Tibial nerve (tissue), 4 donors: Measurements from ENCODE around the gene OPCML. TPM values are rescaled to one million over a fixed set of nuclear protein-coding genes. Genes with fewer than 3 reads are reported as not detected.

ENCODE experiments used
- DNase-seq, 2 donors: peaks; one replicate each; pipeline ENCODE4 v3.0.0-alpha.2; 2019; ENCODE audit warnings: low spot score in 2 of 2
- H3K27ac ChIP-seq, 4 donors: fragments of 200-600 bp; sonication (generic) in 3 of 4; one replicate each; pipeline ENCODE4 v1.5.1; 2017 to 2019; ENCODE audit warnings: mild to moderate bottlenecking in 1 of 4
- H3K27me3 ChIP-seq, 2 donors: fragments of 200-600 bp; sonication (generic) in 1 of 2; one replicate each; pipeline versions ENCODE4 v1.5.1 to v1.6.0; 2017 to 2019
- H3K36me3 ChIP-seq, 3 donors: fragments of 200-600 bp; sonication (generic); one replicate each; pipeline ENCODE4 v1.5.1; 2018 to 2019
- H3K4me1 ChIP-seq, 4 donors: fragments of 200-600 bp; sonication (generic) in 3 of 4; one replicate each; pipeline ENCODE4 v1.5.1; 2017 to 2019
- H3K4me3 ChIP-seq, 4 donors: fragments of 200-600 bp; sonication (generic) in 3 of 4; one replicate each; pipeline ENCODE4 v1.5.1; 2017 to 2019; ENCODE audit warnings: mild to moderate bottlenecking in 1 of 4, moderate library complexity in 1 of 4
- H3K9me3 ChIP-seq, 4 donors: fragments of 200-600 bp; sonication (generic) in 3 of 4; one replicate each; pipeline ENCODE4 v1.5.1; 2017 to 2019
- CTCF ChIP-seq, 5 experiments: fragments of 200-600 bp in 3 of 5; fragments of 450-650 bp in 2 of 5; sonication (generic) in 3 of 5; IDR thresholded peaks; one replicate each; pipeline ENCODE4 v1.5.1; 2016 to 2019; ENCODE audit warnings: antibody characterized with exemption in 5 of 5, mild to moderate bottlenecking in 3 of 5, moderate library complexity in 2 of 5
- EP300 ChIP-seq, 2 donors: sonication (generic); formaldehyde crosslinking; IDR thresholded peaks; one replicate each; pipeline ENCODE4 v1.6.1; 2017; ENCODE audit warnings: antibody characterized with exemption in 2 of 2, mild to moderate bottlenecking in 1 of 2
- POLR2A ChIP-seq, 2 donors: fragments of 450-650 bp; IDR thresholded peaks; one replicate each; pipeline ENCODE4 v1.6.1; 2017; ENCODE audit warnings: antibody characterized with exemption in 2 of 2, mild to moderate bottlenecking in 2 of 2, moderate library complexity in 2 of 2
- WGBS, 2 donors: methylation state at CpG; one replicate each; pipeline ENCODE4 v1.1.5; 2018; 5-methylcytosine and 5-hydroxymethylcytosine counted together
- total RNA-seq, 4 donors: library from RNA; depleted of rRNA; stranded (reverse); fragments of >200 nt; gene quantifications; one replicate each; pipeline ENCODE4 v1.1.0, GENCODE V29; 2016

OPCML gene
- total RNA-seq, 4 donors from 2014 or later: 1.0 to 10.8 (median 1.9) TPM

- H3K4me1 ChIP-seq: peaks cover 0 to 13% (median 0%) of the 10 kb centered on the region in 4 donors
- H3K4me3 ChIP-seq: no peak overlapping the region
- 96 to 100% methylated on average over 1 of the region's 1 CpG for WGBS, 2 donors
- no peak for TF ChIP-seq POLR2A (IDR thresholded peaks at IDR 0.05)
- TF ChIP-seq EP300 (IDR thresholded peaks at IDR 0.05): no peak
- no peak for TF ChIP-seq CTCF (IDR thresholded peaks at IDR 0.05)
- no peak overlapping the region for H3K27ac ChIP-seq
- H3K36me3 ChIP-seq: no peaks in the 10 kb centered on the region
- H3K9me3 ChIP-seq: peaks cover 0 to 5% (median 0%) of the 10 kb centered on the region in 4 donors
- DNase-seq: no peak
- peaks cover 0 to 12% of the 10 kb centered on the region in 2 donors for H3K27me3 ChIP-seq
Measured at GRCh38 chr11:132948252-132948651, 584.0 kb downstream of the OPCML start.

- H3K9me3 ChIP-seq: no peaks in the 10 kb centered on the region
- H3K27ac ChIP-seq: peak overlapping the region in 2 of 4 donors; percentile 26 to 70
- TF ChIP-seq POLR2A (IDR thresholded peaks at IDR 0.05) (no peak), EP300 (IDR thresholded peaks at IDR 0.05) (no peak), CTCF (IDR thresholded peaks at IDR 0.05) (no peak)
- H3K36me3 ChIP-seq: no peaks in the 10 kb centered on the region
- peak overlapping the region in 2 of 4 donors; percentile 50 to 62 for H3K4me3 ChIP-seq
- peaks cover 0 to 38% (median 0%) of the 10 kb centered on the region in 4 donors for H3K4me1 ChIP-seq
- peaks cover 0 to 26% of the 10 kb centered on the region in 2 donors for H3K27me3 ChIP-seq
- DNase-seq: no peak
- 53 to 54% methylated on average over 9 of the region's 9 CpGs for WGBS, 2 donors
Measured at GRCh38 chr11:132944569-132944944, 587.7 kb downstream of the OPCML start.

GRCh38 chr11:132943706-132944568, 588.4 kb downstream of the OPCML start:
- WGBS, 2 donors: 3 to 4% methylated on average over 6 to 45 of the region's 104 CpGs
- H3K4me3 ChIP-seq: peak overlapping the region; percentile 26 to 62 (median 44)
- peaks cover 0 to 38% (median 0%) of the 10 kb centered on the region in 4 donors for H3K4me1 ChIP-seq
- no peaks in the 10 kb centered on the region for H3K9me3 ChIP-seq
- peaks cover 0 to 26% of the 10 kb centered on the region in 2 donors for H3K27me3 ChIP-seq
- peak overlapping the region; percentile 26 to 70 (median 40) for H3K27ac ChIP-seq
- H3K36me3 ChIP-seq: no peaks in the 10 kb centered on the region
- no peak for DNase-seq
- TF ChIP-seq POLR2A (IDR thresholded peaks at IDR 0.05) (no peak), CTCF (IDR thresholded peaks at IDR 0.05) (peak in 1 of 5 experiments; percentile 20)

GRCh38 chr11:132943357-132943705, 589.0 kb downstream of the OPCML start:
- WGBS, 2 donors: 0 to 2% methylated on average over 17 of the region's 17 CpGs
- peak overlapping the region in 3 of 4 donors; percentile 32 to 62 (median 50) for H3K4me3 ChIP-seq
- TF ChIP-seq CTCF (IDR thresholded peaks at IDR 0.05) (no peak), POLR2A (IDR thresholded peaks at IDR 0.05) (no peak), EP300 (IDR thresholded peaks at IDR 0.05) (no peak)
- H3K27ac ChIP-seq: peak overlapping the region in 1 of 4 donors; percentile 70
- no peaks in the 10 kb centered on the region for H3K36me3 ChIP-seq
- DNase-seq: no peak
- H3K4me1 ChIP-seq: peaks cover 0 to 38% (median 0%) of the 10 kb centered on the region in 4 donors
- H3K27me3 ChIP-seq: peaks cover 0 to 26% of the 10 kb centered on the region in 2 donors
- no peaks in the 10 kb centered on the region for H3K9me3 ChIP-seq
